Thoracic aorta (tissue), 2 donors: ENCODE measurements around the gene TFF2. TPM values are rescaled to one million over a fixed set of nuclear protein-coding genes. Genes with fewer than 3 reads are reported as not detected.

Experiments
- ATAC-seq: fragments of 150-250 bp; one replicate; pipeline ENCODE4 v1.8.0; 2017; ENCODE audit warnings: low read depth; ENCODE audit not compliant: insufficient number of reproducible peaks, low FRiP score
- DNase-seq: peaks from one replicate; pipeline ENCODE4 v3.0.0-alpha.2; 2020; ENCODE audit warnings: low spot score
- H3K27ac ChIP-seq, 2 donors: fragments of 200-600 bp; sonication (generic); 1 replicate in 1 of 2; 2 replicates in 1 of 2; pipeline ENCODE4 v1.5.1; 2016; ENCODE audit warnings: mild to moderate bottlenecking in 2 of 2, moderate library complexity in 2 of 2
- H3K27me3 ChIP-seq: fragments of 200-600 bp; sonication (generic); replicated peaks from 2 replicates; pipeline ENCODE4 v1.6.0; 2016; ENCODE audit warnings: mild to moderate bottlenecking; ENCODE audit not compliant: insufficient read depth
- H3K36me3 ChIP-seq: fragments of 200-600 bp; sonication (generic); one replicate; pipeline ENCODE4 v1.5.1; 2016
- H3K4me1 ChIP-seq, 2 donors: fragments of 200-600 bp; sonication (generic); 1 replicate in 1 of 2; 2 replicates in 1 of 2; pipeline versions ENCODE4 v1.5.1 to v1.6.0; 2016; ENCODE audit warnings: low read depth in 2 of 2, mild to moderate bottlenecking in 1 of 2; ENCODE audit not compliant: control insufficient read depth in 1 of 2
- H3K4me3 ChIP-seq: fragments of 200-600 bp; sonication (generic); 2 replicates; pipeline ENCODE4 v1.5.1; 2016; ENCODE audit warnings: mild to moderate bottlenecking
- H3K9me3 ChIP-seq: fragments of 200-600 bp; sonication (generic); 2 replicates; pipeline ENCODE4 v1.5.1; 2016
- CTCF ChIP-seq: fragments of 200-600 bp; sonication (generic); IDR thresholded peaks from one replicate; pipeline ENCODE4 v1.5.1; 2019; ENCODE audit warnings: antibody characterized with exemption
- total RNA-seq, 2 donors: library from RNA; depleted of rRNA; stranded (reverse); fragments of >200 nt; gene quantifications; one replicate each; pipeline versions ENCODE4 v1.1.0 to v1.2.3, GENCODE V29; 2016

The TFF2 gene
- total RNA-seq, 2 donors from 2014 or later: 17.0 TPM; not detected in 1

DNA sequence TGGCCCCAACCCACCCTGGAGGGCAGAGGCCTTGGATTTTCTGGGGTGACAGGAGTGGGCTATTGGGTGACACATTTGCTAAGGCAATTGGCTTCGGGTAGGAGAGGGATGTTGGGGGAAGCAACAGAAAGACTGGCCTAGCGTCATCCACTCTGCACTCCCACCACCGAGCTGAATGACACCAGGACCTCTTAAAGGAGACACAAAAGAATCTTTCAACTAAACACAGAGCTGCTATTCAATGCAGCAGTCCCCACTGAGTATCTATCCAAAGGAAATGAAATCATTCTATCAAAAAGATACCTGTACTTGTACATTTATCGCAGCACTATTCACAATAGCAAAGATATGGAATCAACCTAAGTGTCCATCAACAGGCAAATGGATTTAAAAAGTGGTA, 6.2 kb downstream of the TFF2 start:
- Histone ChIP-seq H3K27ac (no peak overlapping the region), H3K27me3 (no peaks in the 10 kb centered on the region), H3K4me3 (no peak overlapping the region), H3K4me1 (no peaks in the 10 kb centered on the region), H3K36me3 (no peaks in the 10 kb centered on the region), H3K9me3 (no peaks in the 10 kb centered on the region)
- DNase-seq (no peak), ATAC-seq (no peak)
- no peak for TF ChIP-seq CTCF

GRCh38 chr21:42343963-42344510, 6.8 kb downstream of the TFF2 start:
- Histone ChIP-seq H3K9me3 (no peaks in the 10 kb centered on the region), H3K4me3 (no peak overlapping the region), H3K27me3 (no peaks in the 10 kb centered on the region), H3K4me1 (no peaks in the 10 kb centered on the region), H3K36me3 (no peaks in the 10 kb centered on the region), H3K27ac (no peak overlapping the region)
- ATAC-seq: no peak
- TF ChIP-seq CTCF: no peak
- DNase-seq: no peak

DNA sequence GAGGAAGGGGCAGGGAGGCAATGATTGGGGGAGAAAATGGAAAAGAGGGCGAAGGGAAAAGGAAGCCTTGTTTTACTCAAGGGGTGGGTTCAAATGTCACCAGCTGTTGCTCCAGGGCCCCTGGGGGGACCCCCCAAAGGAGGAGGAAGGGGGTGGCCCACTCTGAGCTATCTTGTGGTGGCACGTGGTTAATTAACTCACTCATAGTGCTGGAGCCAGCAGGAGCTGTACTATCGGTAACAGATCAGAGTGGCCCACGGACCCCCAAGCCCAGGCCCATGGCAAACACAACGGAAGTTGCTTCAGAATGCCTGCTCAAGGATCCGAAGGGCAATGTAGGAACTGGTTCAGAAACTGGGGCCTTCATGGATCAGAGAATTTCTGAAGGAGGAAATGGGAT, 7.2 kb downstream of the TFF2 start:
- Histone ChIP-seq H3K4me3 (no peak overlapping the region), H3K36me3 (no peaks in the 10 kb centered on the region), H3K27me3 (no peaks in the 10 kb centered on the region), H3K4me1 (no peaks in the 10 kb centered on the region), H3K9me3 (no peaks in the 10 kb centered on the region), H3K27ac (no peak overlapping the region)
- no peak for TF ChIP-seq CTCF
- ATAC-seq: no peak
- DNase-seq: no peak

DNA sequence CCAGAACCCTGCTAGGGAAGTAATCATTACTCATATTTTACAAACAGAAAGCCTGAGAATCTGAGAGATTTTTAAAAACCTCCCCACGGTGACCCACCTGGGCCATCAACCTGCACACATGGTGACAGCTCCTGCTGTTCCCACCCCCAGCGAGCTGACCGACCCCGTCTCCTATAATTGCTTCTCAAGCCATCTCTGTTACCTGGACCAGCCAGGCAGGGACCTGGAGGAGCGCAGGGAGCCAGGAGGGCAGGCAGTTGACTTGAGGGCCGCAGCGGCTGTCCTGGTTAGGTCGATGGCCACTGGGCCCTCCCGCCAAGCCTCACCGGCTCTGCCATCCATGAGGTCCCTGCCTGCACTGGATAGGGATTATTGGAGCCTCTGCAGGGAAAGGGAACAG, 7.7 kb downstream of the TFF2 start:
- no peak for TF ChIP-seq CTCF
- Histone ChIP-seq H3K9me3 (no peaks in the 10 kb centered on the region), H3K4me1 (no peaks in the 10 kb centered on the region), H3K4me3 (no peak overlapping the region), H3K36me3 (no peaks in the 10 kb centered on the region), H3K27me3 (no peaks in the 10 kb centered on the region), H3K27ac (no peak overlapping the region)
- no peak for DNase-seq
- no peak for ATAC-seq

DNA sequence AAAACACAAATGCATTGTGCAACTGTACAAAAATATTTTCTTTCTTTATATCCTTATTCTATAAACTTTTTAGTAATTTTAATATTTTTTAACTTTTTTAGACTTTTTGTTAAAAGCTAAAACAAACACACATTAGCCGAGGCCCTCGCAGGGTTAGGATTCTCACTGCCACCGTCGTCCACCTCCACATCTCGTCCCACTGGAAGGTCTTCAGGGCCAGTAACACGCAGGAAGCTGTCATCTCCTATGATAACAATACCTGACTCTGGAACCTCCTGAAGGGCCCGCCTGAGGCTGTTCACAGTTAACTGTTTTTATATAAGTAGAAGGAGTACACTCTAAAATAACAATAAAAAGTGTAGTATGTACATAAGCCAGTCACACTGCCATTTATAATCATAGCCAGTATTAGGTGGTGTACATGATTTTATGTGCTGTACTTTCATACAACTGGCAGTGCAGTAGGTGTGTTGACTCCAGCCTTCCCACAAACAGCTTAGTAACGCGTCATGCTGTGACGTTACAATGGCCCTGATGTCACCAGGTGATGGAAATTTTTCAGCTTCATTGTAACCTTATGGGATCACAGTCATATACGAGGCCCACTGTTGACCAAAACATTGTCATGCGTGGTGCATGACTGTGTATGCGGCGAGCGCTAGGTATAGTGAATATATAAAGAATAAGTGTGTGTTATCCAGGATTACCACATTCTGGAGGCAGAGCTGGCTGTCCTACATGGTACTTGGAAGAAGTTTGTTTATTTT, 8.8 kb downstream of the TFF2 start:
- TF ChIP-seq CTCF: no peak
- H3K4me1 ChIP-seq: no peaks in the 10 kb centered on the region
- ATAC-seq: no peak
- no peak overlapping the region for H3K27ac ChIP-seq
- no peaks in the 10 kb centered on the region for H3K27me3 ChIP-seq
- DNase-seq: no peak
- H3K4me3 ChIP-seq: no peak overlapping the region
- H3K36me3 ChIP-seq: no peaks in the 10 kb centered on the region
- no peaks in the 10 kb centered on the region for H3K9me3 ChIP-seq
